CMK (cell line): ENCODE data around the gene GPRIN3.
"Not testable (repeated sequence)": the region's sequence is repeated elsewhere in the genome, so short reads cannot be mapped to it uniquely, and the experiment has no call there.

Experiments
- DNase-seq: peaks from one replicate; pipeline ENCODE4 v3.0.0-alpha.2; 2010; ENCODE audit warnings: low read depth

GPRIN3 gene

GRCh38 chr4:89312066-89312465, 4.5 kb upstream of the GPRIN3 start:
- DNase-seq = no peak

GRCh38 chr4:89311433-89311832, 3.8 kb upstream of the GPRIN3 start:
- DNase-seq = no peak

DNA sequence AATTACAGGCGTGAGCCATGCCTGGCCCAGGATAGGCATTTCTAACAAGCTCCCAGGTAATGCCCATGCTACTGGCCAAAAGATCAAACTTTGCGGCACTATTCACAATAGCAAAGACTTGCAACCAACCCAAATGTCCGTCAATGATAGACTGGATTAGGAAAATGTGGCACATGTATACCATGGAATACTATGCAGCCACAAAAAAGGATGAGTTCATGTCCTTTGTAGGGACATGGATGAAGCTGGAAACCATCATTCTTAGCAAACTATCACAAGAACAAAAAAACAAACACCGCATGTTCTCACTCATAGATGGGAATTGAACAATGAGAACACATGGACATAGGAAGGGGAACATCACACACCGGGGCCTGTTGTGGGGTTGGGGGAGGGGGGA, 1.6 kb upstream of the GPRIN3 start:
- DNase-seq = not testable (repeated sequence)

GRCh38 chr4:89308161-89308500, 531 bp upstream of the GPRIN3 start:
- no peak for DNase-seq

DNA sequence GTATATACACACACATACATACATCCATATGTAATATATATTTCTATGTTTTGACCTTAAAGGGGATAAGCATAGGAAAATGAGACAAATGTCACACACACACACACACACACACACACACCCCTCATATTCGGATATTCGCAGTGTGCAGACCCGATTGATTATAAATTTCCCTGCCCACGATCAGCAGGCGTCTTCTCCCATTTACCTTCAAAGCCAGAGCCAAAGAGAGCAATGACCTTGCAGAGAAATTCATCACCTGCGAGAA, 488 bp downstream of the GPRIN3 start:
- no peak for DNase-seq

DNA sequence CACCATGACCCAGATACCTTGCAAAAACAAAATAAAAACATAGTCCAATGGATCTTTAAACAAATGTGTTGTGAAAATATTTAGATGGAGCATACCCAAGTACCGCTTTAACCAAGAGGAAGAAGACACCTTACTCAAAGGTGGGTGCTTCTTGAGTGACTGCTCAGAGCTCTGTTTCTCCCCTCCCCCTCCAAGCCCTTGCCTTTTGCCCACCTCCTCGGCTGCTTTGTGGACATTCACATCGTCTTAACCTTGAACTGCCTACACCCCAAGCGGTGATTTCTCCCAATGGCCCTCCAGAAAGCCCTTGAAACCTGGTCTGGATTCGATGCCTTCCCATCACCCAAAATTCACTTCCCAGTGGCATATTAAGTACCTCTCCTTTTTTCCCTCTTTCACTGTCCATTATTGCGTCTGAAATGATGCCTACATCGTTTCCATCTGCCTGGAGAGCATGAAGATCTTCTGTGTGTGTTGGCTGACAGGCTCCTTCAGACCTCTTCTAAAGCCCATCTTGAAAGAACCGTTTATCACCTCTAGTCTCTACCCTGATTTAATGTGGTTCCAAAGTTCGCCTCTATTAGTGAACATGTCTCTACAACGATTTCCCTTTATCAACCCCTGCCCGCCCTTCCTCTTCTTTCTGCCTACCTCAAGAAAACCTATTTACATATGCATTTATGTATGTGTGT, 968 bp downstream of the GPRIN3 start:
- no peak for DNase-seq

- no peak for DNase-seq
Observed at GRCh38 chr4:89305712-89306437, 1.7 kb downstream of the GPRIN3 start.

DNA sequence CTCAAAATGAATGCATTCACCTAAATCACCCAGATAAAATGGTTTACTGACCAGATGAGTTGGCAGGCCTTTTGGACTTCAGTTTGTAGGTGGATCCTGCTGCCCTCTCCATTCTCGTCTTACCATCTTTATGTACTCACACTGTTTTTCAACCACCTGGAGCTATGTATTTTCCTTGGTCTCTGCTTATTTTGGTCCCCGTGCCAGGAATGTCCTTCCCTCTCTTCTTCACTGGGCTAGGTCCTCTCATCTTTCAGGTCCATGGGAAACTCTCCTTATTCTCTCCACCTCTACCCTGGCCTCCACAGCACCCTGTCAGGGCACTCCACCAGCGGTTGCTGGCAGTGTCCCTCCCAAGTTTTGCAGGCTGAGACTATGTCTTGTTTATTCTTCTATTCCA, 2.6 kb downstream of the GPRIN3 start:
- DNase-seq = no peak

DNA sequence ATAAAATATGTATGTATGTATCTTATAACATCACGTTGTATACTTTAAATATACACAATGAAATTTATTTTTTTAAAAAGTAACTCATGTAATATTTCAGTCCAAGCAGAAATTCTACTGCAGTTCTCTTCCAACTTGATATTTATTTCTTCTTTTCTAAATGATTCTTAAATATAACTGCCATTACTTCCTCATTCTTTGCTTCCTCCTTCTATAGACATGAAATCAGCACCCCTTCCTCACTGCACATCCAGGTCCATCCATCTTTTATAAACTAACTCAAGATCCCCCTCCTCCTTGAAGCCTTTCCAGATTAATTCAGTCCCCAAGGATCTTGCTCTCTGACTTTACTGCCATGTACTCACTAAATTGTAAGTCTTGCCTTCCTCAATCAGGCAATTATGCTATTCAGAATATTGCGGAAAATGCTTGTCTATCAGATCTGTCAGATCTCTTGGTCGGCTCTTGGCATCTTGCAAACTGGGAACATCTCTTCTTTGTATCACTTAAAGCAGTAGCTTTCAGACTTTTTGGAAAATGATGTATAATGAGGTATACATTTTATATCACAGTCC, 3.7 kb downstream of the GPRIN3 start:
- DNase-seq = no peak

- DNase-seq = no peak
Observed at GRCh38 chr4:89303177-89303576, 4.4 kb downstream of the GPRIN3 start.

GRCh38 chr4:89301902-89302301, 5.7 kb downstream of the GPRIN3 start:
- no peak for DNase-seq

- DNase-seq = no peak
Observed at GRCh38 chr4:89301003-89301402, 6.6 kb downstream of the GPRIN3 start.

GRCh38 chr4:89300499-89300898, 7.1 kb downstream of the GPRIN3 start:
- no peak for DNase-seq

DNA sequence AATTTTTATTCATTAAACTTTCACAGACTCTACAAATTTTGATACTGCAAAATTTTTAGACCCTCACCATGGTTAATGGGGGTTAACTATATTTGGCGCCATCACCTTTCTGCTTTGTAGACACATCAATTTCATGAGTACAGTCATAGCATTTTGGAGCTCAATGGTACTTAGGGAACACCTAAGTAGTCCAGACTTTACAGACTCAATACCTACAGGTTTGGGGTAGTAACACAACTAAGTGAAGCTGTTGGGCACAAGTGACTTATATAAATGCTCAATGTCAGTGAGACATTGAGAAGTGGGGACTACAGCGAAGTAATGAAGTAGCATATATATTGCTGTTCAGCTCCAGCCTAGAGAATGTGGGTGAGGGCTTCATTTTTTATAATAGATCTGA, 7.5 kb downstream of the GPRIN3 start:
- DNase-seq = no peak

DNA sequence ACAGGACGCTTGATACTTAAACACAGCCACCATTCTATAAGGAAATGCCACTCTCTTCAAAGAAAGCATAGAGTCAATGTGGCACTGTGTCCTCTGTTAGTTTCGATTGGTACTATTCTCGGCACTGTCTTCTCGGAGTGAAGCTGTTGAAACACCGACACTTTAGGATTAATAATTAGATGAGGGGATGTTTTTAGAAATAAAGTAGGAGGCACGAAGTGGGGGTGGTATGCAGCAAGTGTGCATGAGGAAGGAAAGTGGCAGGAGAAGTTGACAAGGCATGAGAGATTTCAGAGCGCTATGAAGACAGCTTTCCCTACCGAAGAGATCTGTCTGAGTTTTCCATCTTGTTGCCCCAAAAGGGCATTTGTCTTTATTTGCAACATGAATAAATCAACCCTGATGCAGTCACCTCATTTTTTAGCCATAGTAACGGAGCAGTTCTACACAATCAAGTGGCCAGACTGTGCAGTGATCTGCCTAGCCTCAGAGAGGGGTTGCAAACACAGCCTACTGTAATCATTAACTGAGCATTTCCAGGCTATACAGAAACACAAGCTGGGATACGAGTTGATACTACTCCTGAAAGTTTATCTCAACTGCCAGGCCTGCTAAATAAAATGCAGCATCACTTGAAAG, 8.3 kb downstream of the GPRIN3 start:
- DNase-seq = no peak

- DNase-seq = no peak
Observed at GRCh38 chr4:89298788-89299152, 8.8 kb downstream of the GPRIN3 start.

DNA sequence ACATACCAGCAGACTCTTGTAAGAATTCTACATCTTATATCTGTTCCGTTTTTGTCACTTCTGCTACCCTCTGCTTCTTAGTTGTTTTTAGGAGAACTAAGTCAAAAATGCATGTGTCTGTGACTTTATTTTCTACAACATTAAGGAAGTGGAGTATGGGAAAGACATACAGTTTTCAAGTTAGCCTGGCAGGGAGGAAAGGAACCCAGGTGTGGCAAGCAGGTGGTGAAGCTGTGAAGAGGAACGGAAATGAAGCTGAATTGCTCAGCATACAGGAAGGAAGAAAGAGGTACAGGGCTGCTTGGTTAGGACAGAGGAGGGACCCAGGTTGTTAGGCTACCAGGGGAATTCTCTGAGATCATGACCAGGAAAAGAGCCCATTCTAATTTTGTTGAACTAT, 9.4 kb downstream of the GPRIN3 start:
- no peak for DNase-seq

GRCh38 chr4:89296896-89297295, 10.7 kb downstream of the GPRIN3 start:
- no peak for DNase-seq

- no peak for DNase-seq
Observed at GRCh38 chr4:89296399-89296798, 11.2 kb downstream of the GPRIN3 start.

DNA sequence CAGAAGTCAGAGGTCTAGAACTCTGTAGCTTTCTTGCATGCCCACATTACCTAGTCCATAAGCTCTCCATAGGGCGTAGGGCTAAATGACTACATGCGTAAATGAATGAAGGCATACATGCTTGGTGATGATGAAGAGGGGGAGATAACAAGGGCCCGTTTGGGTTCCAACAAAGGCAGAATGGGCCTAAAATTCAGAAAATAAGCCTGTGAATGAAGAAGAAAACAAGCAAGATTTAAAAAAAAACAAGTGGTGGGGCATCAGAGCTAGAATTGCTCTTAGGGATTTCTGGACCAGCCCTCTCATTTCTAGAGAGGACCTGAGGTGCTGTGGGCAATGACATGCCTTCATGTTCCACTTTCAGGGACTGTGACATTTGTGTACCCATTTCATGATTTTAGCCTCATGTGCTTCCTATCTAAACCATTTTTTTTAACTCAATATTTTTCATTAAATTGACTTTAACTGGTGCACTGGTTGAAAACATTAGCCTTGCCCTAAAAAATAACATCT, 12.1 kb downstream of the GPRIN3 start:
- DNase-seq = no peak

GRCh38 chr4:89294573-89295269, 12.9 kb downstream of the GPRIN3 start:
- no peak for DNase-seq

- DNase-seq = no peak
Observed at GRCh38 chr4:89293299-89293698, 14.3 kb downstream of the GPRIN3 start.
